Activated gamma-delta T cell treated with Interleukin-2 at 50 U/mL for 16 hours (primary cell): ENCODE results near the gene ORMDL2.

Source experiments
- DNase-seq: peaks from one replicate; pipeline ENCODE4 v3.0.0-alpha.2; 2020

Gene ORMDL2, protein sequence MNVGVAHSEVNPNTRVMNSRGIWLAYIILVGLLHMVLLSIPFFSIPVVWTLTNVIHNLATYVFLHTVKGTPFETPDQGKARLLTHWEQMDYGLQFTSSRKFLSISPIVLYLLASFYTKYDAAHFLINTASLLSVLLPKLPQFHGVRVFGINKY

DNA sequence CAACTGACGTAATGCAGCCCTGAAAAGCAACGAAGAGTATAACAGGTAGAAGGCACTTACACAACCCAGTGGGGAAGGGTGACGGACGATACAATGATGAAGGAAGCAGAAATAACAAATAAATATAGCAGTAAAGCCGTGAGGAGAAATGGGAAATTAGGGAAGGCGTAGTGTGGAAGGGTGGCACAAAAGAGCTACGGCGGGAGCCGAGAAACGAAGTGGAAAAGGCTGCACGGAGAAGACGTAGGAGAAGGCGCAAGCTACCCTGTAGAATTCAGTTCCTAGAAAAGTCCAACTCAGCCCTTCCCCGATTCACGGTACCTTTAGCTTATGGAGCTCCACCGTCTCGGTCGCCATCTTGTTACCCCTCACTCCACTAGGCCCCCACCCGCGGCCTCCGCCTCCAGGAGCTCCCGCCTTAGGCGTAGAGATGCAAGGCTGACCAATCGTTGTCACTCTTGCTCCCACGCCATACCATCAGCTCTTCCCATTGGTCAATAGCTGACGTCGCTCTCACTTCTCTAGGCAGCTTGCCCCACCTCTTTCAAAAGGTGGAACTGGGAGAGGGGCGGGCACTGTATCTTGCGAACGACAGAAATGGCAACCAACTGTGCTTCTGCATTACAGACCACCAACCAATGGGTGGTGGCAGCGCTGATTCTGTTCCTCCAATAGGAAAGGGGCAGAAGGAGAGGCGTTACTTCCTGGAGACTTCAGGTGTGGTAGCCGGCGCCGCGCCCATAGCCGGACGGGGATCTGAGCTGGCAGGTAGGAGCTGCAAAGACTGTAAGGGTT, at the start of gene ORMDL2, which contains the start of gene SARNP:
TSS of gene ORMDL2 (plus strand) at position 697 of the 795 bp plus-strand sequence. CDS start 959 bp downstream, outside the sequence.
TSS of gene SARNP (minus strand) at position 380 of the 795 bp plus-strand sequence. CDS start at position 357, 23 bp downstream.
- DNase-seq = peak; percentile 96

DNA sequence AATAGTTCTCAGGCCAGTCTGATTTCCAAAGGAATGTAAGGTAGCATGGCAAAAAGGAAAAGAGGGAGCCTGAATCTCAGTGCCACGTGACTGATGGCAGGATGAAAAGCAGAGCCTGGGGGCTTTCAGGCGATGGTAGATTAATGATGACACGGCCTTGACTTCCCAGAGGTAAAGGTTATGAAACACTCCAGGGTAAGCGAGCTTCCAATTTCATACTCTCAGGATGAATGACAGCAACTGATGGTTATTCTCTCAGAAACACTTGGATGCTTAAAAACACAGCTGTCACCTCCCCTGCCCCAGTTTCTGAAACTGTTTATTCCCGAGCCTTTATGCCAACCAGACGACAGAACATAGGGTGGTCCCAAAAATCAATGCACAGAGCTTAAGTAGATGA, 46.1 kb upstream of the ORMDL2 start:
- no peak for DNase-seq

DNA sequence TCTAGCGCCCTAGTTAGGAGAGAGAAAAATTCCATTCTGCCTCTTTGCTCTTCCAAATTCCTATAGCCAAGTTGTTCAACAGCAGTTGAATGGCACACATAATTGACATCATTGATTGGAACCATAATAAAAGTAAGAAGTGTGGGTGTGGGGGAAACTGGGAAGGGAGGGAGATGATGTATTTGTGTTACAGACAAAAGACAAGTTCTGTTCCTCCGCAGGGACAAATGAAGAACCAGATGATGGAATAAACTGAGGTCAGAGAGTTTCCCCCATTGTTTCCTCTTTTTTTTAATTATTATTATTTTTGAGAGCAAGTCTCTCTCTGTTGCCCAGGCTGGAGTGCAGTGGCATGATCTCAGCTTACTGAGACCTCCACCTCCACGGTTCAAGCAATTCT, 40.0 kb upstream of the ORMDL2 start:
- no peak for DNase-seq

DNA sequence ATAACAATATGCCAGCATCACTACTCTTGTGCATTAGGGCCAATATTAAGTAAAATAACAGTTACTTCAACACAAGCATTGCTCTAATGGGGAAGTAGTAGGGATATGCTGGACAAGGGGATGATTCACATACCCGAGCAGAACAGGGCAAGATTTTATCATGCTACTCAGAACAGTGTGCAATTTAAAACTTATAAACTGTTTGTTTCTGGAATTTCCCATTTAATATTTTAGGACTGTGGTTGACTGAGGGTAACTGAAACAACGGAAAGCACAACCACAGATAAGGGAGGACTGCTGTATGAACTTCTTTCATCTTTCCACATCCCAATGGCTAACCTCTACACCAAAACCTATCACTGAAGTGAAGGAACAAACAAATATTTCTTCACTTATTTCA, 37.2 kb upstream of the ORMDL2 start:
- DNase-seq = no peak

DNA sequence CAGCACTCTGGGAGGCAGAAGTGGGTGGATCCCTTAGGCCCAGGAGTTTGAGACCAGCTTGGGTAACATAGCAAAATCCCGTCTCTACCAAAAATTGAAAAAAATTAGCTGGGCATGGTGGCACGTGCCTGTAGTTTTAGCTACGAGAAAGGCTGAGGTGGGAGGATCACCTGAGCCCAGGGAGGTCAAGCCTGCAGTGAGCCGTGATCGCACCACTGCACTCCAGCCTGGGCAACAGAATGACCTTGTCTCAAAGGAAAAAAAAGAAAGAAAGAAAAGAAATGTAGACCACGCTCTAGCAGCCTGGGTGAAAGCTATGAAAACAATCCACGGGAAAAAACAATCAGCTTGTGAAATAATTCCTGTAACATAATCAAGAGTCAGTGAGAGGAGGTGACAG, 29.3 kb upstream of the ORMDL2 start:
- DNase-seq = no peak

DNA sequence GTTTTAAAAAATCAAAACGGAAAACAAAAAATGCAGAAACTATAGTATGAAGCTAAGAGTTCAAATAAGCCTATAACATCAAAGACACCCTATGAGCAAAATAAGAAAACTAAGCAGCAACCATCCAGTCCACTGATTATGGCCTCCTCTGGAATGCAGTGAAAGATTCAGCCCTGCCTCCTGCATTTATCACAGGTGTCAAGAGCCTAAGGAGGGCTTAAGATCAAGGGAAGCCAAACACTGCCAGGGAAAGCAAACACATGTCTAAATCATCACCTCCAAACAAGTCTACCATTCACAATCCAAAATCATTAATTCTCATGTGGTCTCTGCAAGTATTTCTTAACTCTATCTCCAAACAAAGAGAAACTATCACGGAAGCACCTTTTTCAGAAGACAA, 28.7 kb upstream of the ORMDL2 start:
- DNase-seq = no peak

DNA sequence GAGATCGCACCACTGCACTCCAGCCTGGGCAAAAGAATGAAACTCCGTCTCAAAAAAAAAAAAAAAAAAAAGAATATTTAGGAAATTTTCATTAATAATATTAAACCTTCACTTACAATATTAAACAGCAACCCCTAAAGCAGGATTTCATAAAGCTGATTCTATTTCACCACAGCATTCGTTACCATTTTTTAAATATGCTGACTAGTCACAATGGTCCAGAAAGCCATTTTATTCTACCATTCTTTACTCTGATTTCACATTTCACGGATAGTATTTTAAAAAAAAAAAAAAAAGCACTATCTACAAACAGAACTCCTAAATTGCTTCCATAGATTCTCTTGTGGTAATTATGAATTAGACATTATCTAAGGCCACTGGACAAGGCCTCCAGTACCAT, 27.9 kb upstream of the ORMDL2 start:
- no peak for DNase-seq

DNA sequence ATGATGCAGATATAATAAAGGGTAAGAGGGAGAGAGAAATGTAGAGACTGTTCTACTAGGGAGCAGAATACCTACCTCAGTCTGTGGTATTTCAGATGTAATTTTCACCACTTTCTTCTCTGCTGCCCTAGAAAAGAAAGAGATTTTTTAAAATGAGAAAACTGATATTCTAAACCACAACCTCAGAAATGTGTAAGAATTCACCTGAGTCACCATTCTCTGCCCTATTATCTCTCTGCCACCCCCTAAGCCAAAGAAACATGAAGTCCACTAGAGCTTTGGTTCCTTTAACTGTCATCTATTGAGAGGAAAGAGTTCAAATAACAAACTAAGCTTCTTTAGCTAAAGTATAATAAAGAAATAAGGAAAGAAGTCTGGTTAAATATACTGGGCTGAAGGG, 21.9 kb upstream of the ORMDL2 start:
- DNase-seq = no peak

DNA sequence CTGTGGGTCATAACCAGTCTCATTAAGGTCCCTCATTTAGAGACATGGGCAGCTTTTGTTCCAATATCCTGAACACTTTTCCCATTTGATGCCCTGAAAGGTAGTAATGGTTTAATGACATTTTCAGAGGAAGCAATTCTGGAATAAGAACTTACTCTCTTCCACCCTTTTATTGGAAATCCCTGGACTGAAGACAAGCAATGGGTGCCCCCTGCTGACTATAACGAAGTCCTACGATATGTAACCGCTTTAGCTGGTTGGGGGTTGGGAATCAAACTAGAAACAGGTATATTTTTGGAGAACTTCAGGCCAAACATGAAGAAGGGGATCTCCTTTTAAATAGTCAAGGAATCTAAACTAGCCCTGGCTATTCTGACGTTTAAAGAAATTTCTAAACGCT, 20.8 kb upstream of the ORMDL2 start:
- no peak for DNase-seq

DNA sequence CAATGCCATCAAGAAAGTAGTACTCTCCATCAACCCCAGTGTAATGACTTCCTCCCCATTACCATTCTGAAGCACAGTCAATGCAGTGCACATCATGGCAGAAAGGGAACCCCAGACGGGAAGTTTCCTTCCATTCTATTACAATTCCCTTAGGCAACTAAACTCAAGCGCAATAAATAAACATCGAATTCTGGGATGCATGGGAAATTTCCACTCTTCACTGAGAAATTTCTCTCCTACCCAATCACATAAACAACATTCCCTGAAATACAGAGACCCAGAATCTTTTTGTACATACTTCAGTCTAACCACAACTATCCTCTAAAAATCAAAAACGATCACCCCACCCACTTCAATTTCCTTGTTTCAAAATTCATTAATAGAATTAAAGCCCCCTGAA, 20.3 kb upstream of the ORMDL2 start:
- DNase-seq = no peak

DNA sequence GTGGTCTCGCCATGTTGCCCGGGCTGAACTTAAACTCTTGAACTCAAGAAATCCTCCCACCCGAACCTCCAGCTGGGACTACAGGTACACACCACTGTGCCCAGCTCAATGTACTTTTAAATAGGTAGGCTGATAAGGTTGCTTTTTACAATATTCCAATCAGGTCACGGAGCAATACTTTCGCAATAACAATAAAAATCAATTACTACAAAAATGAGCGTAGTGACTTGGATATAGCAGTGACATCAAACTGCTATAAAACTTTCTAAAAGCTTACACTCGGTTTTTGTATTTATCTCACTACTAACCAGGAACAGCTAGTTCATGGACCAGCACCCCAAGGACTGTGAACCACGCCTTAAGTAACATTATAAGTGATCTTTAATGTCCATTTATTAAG, 10.9 kb upstream of the ORMDL2 start:
- DNase-seq = no peak

DNA sequence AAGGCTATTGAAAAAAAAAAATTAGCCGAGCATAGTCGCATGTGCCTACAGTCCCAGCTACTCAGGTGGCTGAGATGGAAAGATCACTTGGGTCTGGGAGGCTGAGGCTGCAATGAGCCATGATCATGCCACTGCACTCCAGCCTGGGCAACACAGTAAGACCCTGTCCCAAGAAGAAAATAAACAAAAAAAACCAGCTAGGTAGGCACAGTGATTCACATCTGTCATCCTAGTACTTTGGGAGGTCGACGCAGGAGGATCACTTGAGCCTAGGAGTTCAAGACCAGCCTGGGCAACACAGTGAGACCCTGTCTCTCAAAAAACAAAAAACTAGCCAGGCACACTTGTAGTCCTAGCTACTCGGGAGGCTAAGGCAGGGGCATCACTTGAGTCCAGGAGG, 8.6 kb upstream of the ORMDL2 start:
- no peak for DNase-seq

DNA sequence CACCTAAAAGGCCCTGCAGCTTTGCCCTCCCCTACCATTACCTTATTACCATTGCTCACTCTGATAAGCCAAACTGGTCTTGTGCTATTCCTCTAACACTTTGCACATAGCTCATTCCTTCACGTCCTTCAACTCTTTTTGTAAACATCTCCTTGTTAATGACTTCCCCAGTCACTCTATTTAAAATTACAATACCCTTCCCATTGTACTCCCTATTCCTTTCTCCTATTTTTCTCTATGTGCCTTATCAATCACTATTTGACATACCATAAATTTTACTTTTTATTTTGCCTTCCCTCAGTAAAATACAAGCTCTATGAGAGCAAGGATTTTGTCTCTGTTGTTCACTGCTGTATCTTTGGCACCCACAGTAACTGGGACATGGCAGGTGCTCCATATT, 5.8 kb upstream of the ORMDL2 start:
- no peak for DNase-seq

DNA sequence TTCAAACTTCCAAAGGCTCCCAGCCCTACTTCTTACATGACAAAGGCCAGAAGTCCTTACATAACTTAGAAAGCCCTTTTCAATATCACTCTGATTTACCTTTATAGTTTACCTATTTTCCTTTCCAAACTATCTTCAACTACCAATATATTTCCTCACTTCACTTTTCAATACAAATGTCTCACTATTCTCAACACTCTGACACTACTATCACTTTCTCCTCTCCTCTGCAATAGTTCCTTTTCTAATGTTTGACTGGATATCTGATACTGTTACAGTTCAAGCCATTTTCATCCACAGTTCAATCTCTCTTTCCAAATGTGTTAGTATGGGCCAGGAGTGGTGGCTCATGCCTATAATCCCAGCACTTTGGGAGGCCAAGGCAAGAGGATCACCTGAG, 3.6 kb upstream of the ORMDL2 start:
- no peak for DNase-seq

DNA sequence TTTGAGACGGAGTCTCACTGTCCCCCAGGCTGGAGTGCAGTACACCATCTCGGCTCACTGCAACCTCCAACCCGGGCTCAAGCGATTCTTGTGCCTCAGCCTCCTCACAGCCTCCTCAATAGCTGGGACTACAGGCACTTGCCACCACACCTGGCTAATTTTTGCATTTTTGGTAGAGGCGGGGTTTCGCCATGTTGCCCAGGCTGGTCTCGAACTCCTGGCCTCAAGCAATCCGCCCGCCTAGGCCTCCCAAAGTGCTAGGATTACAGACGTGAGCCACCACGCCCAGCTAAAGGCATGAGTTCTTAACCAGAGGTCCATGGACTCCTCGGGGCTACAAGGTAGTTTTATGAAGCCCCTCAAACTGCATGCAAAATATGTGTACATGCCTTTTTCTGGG, 2.4 kb upstream of the ORMDL2 start:
- no peak for DNase-seq

DNA sequence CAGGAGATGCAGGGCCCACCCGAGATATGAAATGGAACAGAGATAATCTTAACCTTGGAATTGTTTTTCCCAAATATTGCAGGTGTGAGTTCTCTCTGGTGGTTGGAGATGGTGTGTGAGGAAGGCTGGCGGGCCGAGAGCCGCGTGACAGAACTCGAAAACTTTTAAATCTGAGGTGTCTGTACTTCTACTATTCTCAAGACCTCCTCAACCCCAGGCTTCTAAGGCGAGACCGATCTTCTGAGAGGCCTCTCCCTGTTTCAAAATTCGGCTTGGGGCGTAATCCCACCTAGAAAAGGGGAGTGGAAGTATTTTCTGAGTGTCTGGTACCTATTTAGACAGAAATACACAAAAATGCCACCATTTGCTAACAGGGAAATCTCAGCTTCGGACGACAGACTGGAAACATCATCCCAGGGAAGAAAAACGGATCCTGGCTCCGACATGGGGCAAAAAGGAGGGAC, 928 bp upstream of the ORMDL2 start:
- DNase-seq = no peak

DNA sequence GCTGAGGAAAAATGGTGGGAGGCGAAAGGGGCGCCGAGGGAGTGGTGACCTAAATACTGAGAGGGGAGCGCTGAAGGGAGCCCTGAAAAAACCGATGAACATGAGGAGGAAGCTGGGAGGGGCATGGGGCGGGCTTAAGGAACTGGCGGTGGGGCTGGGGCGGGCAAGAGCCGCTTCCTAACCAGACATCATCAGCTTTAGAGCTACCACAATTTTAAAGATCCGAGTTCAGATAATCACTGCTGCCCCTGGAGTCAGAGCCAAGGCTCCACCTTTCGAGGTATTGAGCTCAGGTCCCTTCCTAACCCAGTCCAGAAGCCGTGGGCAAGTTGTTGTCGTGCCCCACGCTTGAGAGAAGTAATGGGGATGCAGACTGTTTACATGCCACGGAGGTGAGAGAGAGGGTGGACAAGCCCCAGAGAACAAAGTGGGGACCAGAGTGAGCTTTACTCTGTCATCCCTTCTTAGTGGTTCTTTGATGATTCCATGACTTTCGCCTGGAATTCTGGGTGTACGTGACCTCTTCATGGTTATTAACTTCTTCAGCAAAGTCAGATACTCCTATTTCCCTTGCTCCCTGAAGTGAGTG, 393 bp downstream of the ORMDL2 start:
- no peak for DNase-seq

DNA sequence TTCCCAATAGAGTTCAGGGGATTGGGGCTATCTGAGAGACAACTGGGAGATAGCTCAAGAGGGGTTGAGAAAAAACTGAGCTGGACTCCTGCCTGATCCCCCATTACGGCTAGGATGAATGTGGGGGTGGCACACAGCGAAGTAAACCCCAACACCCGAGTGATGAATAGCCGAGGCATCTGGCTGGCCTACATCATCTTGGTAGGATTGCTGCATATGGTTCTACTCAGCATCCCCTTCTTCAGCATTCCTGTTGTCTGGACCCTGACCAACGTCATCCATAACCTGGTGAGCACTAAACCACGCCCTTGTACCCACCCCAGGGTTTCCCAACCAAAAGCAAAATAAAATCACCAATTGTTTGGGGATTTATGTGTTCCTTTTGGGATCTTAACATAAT, 1.0 kb downstream of the ORMDL2 start:
- DNase-seq = no peak

DNA sequence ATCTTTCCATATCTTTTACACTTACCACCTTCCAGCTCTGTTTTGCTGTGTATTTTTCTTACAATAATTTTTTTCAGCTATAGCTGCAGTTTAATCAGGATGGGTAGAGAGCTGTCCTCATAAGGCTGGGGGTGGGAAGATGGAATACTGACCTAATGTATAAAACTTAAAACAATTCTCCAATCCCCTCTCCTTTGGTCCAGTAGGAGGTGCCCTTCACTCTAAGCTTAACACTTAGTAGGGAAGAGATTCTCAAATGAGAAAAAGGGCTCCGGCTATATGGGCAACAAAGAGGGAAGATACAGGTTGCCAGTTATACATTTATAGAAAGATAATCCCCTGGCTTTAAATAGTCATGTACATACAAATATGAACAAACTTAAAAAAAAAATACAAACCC, 2.8 kb downstream of the ORMDL2 start:
- DNase-seq = no peak

DNA sequence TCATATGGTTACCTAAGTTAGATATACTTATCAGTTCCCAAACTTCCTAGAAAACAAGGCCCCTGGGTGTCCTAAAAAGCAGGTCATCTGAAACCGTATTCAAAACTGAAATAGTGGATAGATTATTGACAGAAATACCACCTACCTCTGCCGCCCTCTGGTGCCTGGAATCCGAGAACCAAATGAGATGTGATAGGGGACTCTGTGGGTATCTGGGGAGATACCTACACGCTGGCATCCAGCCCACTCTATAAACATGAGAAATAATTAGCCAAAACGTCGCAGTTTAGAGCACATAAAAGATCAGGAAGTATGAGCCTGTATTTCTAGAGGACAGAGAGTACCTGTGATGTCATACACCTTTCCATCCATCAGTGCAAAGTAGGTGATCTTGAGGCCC, 4.4 kb downstream of the ORMDL2 start:
- DNase-seq = no peak

DNA sequence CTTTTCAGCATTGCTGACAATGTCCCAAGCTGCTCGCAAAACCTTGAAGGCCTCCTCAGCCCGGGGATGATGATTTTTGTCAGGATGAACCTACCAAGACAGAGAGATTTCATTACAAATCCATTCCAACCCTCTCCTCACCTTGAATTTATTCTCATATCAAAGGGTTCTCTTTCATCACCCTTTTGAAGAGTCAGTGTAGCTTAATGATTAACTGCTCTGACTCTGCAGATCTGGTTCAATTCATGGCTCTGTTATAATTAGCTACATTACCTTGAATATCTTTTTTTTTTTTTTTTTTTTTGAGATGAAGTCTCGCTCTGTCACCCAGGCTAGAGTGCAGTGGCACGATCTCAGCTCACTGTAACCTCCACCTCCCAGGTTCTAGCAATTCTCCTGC, 5.6 kb downstream of the ORMDL2 start:
- DNase-seq = no peak

DNA sequence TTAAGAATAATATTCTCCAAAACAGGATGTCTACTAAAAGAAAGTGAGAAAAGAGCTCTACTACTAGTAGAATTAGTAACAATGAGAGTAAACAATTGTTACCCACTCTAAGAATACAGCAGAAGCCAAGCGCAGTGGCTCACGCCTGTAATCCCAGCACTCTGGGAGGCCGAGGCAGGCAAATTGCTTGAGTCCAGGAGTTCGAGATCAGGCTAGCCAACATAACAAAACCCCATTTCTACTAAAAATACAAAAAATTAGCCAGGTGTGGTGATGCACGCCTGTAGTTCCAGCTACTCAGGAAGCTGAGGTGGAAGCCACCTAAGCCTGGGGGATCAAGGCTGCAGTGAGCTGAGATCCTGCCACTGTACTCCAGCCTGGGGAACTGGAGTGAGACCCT, 6.9 kb downstream of the ORMDL2 start:
- DNase-seq = no peak

DNA sequence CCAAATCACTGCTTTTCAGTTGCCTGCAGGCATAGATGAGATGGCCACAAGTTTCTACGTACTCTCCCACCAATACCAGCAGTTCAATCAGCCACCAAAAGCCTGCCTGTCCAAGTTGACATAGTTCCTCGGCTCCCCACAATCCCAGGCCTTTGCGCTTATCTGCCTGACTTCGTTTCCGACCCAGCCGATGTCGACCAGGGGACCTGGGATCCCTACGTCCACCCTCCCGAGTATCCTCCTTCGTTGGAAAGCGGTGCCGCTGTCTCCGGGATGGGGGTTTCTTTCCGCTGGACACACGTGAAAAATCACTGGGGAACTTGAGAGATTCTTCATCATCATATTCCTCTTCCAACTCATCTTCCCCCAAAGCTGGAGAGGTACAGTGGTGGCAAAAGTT, 10.0 kb downstream of the ORMDL2 start:
- no peak for DNase-seq

DNA sequence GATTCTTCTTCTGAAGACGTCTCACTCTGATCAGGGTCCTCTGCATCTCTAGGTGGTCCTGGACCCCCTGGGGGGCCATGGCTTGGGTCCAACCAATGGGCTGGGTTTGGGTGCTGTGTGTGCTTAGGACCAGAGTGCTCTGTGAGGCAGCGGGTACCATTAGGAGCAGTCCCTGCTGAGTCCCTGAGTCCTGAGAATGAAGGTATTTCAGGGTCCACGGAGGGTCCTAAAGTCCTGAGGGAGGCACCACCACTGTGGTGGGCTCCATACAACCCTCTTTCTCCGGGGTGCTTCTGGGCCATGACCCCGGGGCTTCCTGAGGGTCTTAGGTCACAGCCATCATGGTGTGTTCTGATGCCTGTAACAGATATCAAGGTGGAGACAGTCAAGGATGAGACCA, 10.5 kb downstream of the ORMDL2 start:
- DNase-seq = no peak
